Right ventricle myocardium superior (tissue), 1 donor: ENCODE results near the gene NECAB3. TPM values are rescaled to one million over a fixed set of nuclear protein-coding genes. Genes with fewer than 3 reads are reported as not detected.

Source experiments
- ATAC-seq: fragments of 200-7000 bp; cut with Tn5 transposase; one replicate; pipeline ENCODE4 v1.9.1; 2020; ENCODE audit warnings: mild to moderate bottlenecking; ENCODE audit not compliant: poor library complexity
- DNase-seq: peaks from one replicate; pipeline ENCODE4 v3.0.0-alpha.2; 2020
- intact Hi-C: fragments of 100-400 bp; cut with DNase I; formaldehyde crosslinking; loops from one replicate; pipeline ENCODE4 v1.11.2; 2022
- total RNA-seq: library from RNA; stranded (reverse); fragmentation: NEBNext Ultra II Directional; extraction: Animal tissue kit (Norgen Biotek cat#: 25700); gene quantifications from one replicate; pipeline ENCODE4 v1.2.1, GENCODE V29; 2021
- donor health status: DM: no; HTN: yes; CAD: no; lungs with severe emphysema.

NECAB3 gene
- total RNA-seq, 1 donor from 2014 or later: 69.4 TPM

DNA sequence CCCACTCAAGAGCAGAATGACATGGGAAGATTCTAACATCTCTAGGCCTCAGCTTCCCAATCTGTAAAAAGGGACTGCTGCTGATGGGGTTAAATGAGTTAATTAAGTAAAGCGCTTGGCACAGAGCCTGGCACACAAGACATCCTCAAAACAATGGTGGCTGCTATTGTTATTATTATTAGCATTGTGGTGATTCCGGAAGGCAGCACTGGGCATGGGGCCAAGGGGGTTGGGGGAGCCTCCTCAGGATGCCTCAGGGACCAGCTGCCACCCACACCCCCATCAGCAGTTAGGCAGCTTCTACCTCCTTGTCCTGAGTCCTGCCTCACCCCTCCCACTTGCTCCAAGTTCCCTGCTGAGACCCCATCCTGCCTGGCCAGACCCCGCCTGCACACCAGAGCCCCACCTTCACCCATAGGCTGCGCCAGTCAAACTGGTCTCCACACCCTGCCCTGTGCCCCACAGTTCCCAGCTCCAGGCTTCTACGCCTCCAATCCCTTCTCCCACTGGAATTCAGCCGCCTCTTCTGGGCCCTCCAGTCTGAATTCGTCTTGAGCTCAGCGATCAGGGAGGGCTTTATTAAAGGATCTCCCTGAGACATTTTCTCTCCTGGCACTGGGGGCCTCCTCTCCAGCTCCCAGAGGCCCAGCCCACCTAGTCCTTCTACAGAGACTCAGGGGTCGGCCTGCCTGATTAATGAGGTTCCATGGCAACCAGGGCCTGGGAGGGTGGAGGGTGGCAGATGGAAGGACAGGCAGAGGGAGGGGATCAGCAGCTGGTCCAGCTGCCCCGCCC lies 10.5 kb upstream of the NECAB3 start:
- DNase-seq (no peak), ATAC-seq (no peak)
- intact Hi-C loops: no loop called here

DNA sequence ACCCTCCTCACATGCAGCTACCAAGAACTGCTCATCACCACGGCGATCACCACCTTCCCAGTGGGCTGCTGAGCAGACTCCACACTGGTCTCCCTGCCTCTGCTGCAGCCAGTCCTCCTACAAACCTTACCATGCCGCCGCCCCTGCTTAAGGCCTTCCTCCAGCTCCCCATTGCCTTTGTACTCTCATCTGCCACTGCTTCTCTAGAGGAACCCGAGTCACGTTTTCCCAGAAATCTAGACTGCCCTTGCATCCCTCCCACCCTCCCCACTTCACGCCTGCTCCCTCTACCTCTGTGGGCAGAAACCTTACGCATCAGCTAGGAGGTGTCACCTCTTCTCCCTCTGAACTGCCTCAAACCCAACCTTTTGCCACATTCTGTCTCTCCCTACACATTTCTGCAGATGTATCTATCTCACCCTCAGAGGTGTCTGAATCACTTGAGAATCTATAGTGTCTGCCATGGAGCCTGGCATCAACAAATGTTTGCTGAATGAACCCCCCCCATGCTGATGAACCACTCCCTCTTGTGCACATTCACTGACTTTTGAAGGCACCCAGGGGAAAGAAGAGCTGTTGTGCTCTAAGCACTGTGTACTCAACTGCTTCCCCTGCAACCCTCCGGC lies 7.6 kb upstream of the NECAB3 start:
- intact Hi-C loops: no loop called here
- no peak for DNase-seq
- ATAC-seq: no peak

DNA sequence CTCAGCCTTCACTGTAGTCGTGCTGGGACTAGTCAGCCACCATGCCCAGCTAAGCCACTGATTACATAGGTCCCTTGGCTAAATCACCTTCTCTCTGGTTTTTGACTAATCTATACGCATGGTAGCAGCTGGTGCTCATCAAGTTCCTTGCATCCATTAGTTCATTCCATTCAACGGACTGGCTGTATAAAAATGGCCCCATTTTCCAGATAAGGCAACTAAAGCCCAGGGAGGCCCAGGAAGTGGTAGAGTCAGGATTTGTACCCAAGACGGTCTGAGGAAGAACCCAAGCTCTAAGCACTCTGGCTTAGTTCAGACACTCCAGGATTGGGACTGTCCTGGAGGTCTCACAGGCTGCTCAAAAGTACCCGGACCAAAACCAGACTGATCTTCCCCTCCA lies 7.1 kb upstream of the NECAB3 start:
- ATAC-seq (no peak), DNase-seq (no peak)
- intact Hi-C loops: no loop called here

DNA sequence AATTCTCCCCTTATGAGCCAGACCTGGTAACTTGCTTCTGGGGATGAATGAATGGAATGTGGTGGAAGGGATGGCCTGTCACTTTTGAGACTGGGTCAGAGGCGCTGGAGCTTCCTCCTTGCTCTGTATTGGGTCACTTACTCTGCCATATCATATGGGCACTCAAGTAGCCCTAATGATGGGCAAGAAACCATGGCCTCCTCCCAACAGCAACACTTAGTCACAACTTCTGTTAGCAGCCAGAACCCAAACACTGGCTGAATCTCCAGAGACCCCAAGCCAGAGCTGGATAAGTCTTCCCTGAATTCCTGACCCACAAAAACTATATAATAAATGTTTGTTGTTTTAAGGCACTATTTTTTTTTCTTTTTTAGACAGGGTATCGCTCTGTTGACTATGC lies 6.5 kb upstream of the NECAB3 start:
- DNase-seq (no peak), ATAC-seq (no peak)
- intact Hi-C loops: no loop called here

DNA sequence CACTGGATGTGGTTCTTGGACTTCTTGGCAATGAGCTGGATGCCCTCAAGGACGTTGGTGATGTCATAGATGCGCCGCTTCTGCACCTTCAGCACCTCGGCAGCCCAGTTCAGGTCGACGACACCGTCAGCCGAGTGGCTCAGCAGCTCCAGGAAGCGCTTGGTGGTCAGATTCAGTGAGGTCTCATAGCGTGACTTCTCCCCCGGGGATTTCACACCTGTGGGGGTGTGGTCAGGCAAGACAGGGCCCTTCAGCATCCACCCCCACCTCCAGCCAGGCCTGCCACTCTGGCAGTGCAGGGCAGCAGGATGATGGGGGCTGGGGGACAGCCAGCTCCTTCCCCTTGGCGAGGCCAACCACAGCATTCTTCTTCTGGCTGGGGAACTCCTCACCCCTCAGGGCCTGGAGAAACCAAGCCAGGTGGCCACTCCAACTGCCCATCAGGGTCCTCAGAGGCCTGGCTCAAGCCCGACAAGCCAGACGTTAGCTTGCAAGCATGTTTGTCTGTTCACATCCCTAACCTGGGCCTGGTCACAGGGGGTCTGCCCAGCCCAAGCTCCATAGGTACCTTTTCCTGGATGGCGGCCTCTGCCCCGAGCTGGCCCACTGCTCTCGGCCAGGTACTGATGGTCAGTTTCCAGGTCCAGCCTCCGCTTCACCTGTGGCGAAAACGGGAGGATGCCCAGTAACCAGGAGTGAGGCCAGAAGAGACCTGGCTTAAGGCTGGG lies 5.7 kb upstream of the NECAB3 start:
- intact Hi-C loops: no loop called here
- DNase-seq: no peak
- no peak for ATAC-seq

DNA sequence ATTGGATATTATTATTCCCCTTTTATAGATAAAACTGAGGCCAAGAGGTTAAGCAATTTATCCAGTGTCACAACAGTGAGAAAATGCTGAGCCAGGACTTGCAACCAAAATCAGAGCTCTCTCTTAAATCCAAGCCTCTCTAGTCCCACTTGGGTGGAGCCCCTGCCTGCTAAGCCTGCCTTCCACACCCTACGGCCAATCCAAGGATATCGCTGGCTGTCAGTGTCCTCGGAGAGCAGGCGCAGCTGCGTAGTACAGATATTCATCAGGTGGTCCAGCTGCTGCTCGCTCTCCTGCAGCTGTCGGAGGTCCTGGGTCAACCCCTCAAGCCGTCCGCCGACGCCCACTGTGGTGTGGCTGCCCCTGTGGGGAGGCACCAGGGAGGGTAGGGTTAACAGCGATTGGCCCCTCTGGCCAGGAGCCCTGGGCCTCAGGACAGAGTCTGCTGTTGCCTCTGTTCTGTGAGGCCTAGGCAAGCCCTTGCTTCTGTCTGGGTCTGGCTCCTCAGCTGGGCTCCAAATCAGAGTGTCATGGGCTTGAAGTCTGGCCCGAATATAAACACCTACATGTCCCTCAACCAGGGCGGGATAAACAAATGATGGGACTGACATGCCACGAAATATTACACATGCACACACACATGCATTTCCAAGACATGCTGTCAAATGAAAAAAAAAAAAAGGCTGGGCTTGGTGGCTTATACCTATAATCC lies 3.9 kb upstream of the NECAB3 start:
- peak; percentile 44 for ATAC-seq
- intact Hi-C loops: no loop called here
- DNase-seq: peak; percentile 87

DNA sequence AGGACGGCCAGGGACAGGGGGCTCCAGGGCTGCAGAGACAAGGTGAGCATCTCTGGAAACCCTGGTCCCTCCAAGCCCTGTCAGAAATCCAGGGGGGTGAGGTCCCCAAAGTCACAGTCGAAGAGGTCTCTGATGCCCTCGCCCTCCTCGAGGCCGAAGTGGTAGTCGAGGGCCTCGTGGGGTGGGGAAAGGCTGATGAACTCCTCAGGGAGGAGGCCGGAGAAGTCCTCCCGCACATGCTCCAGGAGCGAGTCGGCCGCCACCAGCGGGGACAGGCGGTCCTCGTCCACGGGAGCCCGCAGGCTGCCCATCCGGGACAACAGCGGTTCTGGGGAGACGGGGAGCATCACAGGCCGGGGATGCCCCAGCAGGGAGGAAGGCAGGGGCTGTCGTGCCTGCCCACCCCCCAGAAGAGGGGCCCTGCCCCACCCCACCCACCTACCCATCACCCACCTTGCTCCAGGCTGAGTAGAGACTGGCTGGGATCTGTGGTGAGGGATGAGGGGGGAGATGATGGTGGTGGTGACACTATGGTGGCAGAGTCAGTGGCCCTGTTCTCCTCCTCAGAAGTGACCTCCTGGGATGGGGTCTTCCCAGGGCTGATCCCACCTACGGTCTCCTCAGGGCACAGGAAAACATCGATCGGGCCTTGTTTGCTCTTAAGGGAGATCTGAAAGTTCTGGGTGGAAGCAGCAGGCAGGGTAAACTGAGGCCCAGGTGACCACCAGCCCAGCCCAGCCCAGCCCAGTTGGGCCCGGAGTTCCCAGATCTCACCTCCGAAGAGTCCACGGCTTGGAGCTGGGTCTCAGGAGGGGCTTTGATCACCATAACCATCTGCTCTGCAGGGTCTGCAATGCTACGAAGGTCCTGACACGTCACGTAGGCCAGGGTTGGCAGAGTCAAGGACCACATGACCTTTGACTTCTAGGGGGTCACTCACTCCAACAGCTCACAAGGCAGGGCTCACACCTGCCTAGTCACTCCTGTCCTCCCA lies 2.7 kb upstream of the NECAB3 start:
- ATAC-seq: no peak
- no peak for DNase-seq
- intact Hi-C loops: no loop called here

DNA sequence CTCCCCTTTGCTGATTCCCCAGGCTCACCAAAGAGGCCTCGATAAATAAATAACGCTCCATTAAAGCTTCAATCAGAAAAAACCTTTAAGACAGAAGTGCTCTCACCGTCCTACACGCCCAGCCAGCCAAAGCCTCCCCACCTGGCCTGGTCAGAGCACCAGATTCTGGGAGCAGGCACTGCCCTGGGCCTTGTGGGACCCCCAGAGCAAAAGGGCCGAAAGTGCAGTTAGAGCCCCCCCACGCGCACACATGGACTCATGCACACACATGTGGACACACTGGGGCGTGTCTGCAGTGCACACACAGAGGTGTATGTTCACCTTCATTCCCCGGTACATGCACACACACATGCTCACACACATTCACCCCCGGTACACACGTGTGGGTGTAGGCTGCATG lies 1.9 kb upstream of the NECAB3 start:
- DNase-seq (no peak), ATAC-seq (no peak)
- intact Hi-C loops: no loop called here

DNA sequence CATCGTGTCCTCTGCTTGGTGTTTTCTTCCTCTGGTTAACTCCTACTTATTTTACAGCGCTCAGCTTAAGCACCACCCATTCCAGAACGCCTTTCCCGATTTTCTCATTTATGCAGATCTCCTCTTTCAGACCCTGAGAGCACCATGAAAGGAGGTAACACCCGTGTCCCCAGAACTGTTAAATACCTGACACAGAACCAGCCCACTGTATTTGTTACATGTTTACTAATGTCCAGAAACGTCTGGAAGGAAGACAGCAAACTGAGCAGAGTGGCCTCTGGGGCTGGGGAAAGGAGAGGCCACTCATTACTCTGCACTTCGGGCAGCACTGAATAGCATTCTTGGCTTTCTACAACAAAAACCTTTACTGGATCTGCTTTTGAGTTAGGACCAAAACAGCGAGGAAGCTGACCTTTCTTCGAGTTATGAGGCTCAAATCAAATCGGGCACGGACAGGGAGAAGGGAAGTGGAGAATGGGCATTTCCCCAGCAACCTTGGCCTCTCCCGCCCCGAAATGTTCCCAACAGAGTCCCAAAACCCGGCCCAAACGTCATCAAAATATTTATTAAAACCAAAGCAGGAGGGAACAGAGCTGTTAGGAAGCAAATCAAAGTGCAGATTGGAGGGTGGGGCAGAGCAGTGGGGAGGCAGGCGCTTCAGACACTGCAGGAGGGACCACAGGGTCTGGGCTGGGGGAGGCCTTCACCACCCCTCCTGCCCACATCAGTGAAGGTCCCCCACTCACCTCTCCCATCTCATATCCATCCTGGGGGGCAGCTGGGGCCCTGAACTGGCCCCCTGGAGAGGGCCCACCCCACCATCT lies 1.1 kb upstream of the NECAB3 start:
- ATAC-seq (peak; percentile 2), DNase-seq (no peak)
- intact Hi-C loops: no loop called here

DNA sequence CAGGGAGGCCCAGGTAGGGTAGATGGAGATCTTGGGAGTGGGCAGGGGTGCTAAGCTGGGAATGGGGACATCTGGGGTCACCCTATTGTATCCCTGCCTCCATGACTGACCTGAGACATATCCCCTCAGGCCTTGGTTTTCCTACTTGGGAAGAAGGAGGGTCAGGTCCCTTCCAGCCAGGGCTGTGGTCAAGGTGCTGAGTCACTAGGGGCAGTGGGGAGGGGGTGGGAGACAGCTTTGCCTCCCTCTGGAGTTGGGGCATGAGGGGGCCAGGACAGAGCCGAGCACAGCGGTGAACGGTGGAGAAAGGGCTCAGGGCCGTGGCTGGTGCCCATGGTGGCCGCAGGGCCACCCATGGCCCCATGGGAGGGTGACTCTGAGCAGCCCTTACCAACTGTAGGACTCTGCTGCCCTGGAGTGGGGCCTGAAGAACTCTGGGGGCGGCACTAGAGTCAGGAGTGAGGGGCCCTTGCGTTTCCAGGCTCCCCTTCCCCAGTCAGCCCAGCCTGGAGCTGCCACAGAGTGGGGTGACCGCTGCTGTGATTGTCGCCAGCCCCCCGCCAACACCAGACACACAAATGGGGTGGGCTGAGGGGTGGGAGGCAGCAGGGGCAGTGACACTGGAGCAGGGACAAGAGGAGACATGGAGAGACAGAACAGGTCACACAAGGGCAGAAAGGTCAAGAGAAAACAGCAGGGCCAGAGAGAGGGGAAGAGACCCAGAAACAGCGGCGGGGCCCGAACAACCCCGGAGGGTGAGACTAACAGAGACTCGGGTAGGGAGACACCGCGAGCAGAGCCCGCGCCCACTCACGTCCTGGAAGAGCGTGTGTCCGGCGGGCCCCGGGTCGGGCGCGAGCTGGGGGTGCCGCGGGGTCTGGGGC lies 576 bp downstream of the NECAB3 start:
- DNase-seq: no peak
- intact Hi-C loops: no loop called here
- no peak for ATAC-seq

DNA sequence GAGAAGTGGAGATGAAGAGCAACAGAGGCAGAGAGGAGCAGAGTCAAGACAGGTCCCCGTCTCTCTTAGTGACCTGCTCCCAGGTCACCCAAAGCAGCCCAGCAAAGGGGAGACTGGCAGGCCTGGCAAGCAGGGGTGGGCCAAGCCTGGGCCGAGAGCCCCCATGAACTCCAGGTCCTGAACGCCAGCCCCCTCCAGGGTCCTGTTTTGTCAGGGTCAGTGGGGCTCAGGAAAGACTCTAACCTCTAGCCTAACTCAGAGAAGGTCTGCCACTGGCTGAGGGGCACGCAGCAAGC lies 1.2 kb downstream of the NECAB3 start:
- no peak for DNase-seq
- intact Hi-C loops: no loop called here
- no peak for ATAC-seq

DNA sequence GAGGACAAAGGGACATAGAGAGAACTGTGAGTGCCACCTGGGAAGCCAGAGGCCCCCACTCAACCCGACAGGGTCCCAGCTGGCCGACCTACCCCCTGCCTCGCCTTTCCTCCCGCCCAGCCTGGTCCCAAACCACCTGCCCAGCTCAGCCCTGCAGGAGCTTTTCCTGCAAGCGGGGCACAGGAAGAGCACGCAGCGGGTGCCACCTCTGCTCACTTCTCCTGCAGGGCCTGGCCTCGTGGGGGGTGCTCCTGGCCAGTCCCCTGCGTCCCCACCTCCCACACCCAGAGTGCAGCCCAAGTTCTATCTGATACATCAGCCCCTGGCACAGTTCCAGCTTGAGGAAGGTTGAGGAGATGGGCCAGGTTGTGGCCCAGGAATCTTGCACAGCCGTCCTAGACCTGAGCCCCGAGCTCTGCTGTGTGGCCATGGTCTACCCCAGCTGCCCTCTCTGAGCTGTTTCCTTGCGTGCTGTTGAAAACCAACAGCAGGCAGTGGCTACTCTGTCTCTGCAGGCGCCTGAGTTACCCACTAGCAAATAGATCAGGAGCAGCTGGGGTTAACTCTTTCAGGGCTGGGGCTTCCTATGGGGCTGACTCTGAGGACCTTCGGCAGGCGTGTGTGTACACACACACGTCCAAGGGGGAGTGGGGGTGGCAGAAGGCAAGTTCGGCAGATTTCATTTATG lies 1.7 kb downstream of the NECAB3 start:
- intact Hi-C loops: no loop called here
- ATAC-seq: no peak
- no peak for DNase-seq

DNA sequence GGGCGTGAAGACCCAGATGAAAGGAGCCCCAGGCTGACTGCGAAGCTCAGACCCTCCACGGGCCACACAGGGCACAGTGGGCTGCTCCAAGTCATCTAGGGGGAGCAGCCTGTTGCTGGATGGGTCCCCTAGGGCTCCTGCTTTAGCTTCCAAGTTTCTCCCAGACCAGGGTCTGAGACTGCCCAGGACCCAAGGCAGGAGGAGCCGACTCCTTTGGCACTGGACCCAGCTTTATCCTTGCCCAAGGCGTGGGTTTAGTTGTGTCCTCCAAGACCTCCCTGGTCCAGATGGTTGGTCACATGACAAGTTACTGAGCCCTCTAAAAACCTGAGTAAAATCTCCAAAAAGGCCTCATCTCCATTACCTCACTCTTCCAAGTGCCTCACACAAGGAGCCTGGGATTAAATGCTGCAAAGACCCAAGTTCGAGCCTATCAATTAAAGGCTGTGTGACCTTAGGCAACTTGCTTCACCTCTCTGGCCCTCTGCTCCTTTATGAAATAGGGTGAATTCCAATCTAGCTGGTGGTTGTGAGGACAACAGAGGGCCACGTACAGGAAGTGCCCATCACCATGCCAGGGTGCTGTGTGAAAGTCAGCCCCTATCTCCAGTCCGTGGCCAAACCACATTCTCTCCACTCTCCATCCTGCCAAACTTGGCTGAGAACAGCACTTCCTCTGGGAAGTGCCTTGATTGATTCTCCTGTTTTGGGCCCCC lies 2.5 kb downstream of the NECAB3 start:
- DNase-seq: no peak
- ATAC-seq: no peak
- intact Hi-C loops: no loop called here

DNA sequence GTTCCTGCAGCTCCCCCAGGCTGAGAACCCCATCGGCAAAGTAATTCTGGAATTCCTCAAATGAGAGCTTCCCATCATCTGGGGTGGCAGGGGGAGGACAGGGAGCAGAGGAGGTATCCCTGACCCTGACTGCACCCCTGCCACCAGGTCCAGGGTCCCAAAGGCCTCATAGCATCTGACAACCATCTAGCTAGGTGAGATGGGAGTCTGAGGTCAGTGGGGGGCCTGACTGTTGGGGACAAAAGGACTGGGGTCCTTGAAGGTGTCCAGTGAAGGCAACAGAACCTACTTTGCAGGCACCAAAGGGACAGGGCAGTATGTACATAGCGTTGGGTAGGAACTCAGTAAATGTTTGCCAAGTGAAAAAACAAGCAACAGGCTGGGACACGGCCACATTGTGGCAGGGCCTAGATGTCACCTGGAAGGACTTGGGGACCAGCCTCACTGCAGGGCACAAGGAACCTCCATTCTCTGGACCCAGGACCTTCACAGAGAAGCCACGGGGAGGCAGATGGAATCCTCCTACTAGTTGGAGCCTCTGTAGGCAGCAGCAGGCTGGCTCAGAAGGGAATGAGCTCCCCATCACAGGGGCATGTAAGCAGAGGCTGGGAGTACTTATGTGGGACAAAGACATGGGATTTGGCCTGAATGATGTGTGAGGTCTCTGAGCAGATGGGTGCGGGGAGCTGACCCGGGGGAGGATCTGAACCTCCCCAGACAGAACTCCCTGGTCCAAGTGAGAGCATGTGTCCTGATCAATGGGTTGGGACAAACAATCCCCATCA lies 3.3 kb downstream of the NECAB3 start:
- DNase-seq (no peak), ATAC-seq (no peak)
- intact Hi-C loops: no loop called here
